ENCODE results near the gene MVB12B. TPM values are rescaled to one million over a fixed set of nuclear protein-coding genes. Genes with fewer than 3 reads are reported as not detected.

The MVB12B gene
- total and polyA plus RNA-seq, 2 of the 13 experiments (the other 11 are each of a cell fraction or from before 2014, with no cell fraction given), result 12.1 to 30.1 TPM

DNA sequence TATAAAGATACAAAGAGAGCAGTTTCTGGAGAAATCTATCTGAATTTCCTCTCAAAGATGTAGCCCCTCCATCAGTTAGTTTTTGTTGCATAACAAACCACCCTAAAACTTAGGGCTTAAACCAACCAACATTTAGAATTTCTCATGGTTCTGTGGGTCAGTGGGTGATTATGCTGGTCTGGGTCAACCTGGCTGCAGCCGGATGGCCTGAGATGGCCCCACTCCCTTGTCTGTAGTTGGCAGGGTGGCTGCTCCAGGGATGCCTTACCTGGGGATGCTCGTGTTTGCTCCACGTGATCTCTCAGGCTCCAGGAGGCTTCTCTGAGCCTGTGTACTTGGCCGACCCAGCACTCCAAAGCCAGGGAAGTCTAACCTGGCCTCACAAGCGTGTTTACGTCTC is 139.3 kb downstream of the MVB12B start:
- ChIA-PET CTCF (ENCODE audit: low intra/inter-chr PET ratio, low total read pairs) (no interaction called here), POLR2A (no interaction called here)
- H3K79me2 ChIP-seq (ENCODE audit: insufficient read depth, low read length), result no peaks in the 10 kb centered on the region
- H2AFZ ChIP-seq (ENCODE audit: low read length), result no peak overlapping the region
- peaks cover 12 to 24% of the 10 kb centered on the region in 2 experiments for H3K36me3 ChIP-seq (replicated peaks in 1 of 2; ENCODE audit: control insufficient read depth in 1 of 2, insufficient read depth in 2 of 2, low read length in 2 of 2)
- DNase-seq (ENCODE audit: low spot score) (no peak), FAIRE-seq (no peak), ATAC-seq (no peak)
- 88% methylated on average over 3 of the region's 6 CpGs for WGBS (ENCODE audit: low lambda C conversion rate)
- H3K4me2 ChIP-seq (ENCODE audit: low read depth, low read length), result no peak overlapping the region
- intact Hi-C loops (cut with micrococcal nuclease; ENCODE audit: unreplicated experiment), result no loop called here
- H3K27me3 ChIP-seq (ENCODE audit: control insufficient read depth in 1 of 2, insufficient read depth in 2 of 2, low read length in 2 of 2), result no peaks in the 10 kb centered on the region
- H3K4me1 ChIP-seq (ENCODE audit: insufficient read depth, low read length), result no peaks in the 10 kb centered on the region
- no peaks in the 10 kb centered on the region for H3K9me3 ChIP-seq (ENCODE audit: low read length)
- H4K20me1 ChIP-seq (ENCODE audit: insufficient read depth, low read length), result no peaks in the 10 kb centered on the region
- in situ Hi-C loops (cut with HindIII; ENCODE audit: extremely low pct_ligation_motif_present, low pct_unique_long_range_greater_than_20kb), result no loop called here
- H3K27ac ChIP-seq (ENCODE audit: extremely low read length, insufficient read depth, low read length), result no peak overlapping the region
- no peak overlapping the region for H3K4me3 ChIP-seq (replicated peaks in 1 of 3; ENCODE audit: insufficient read depth in 1 of 3, low read depth in 2 of 3, low read length in 3 of 3)
- BruUV-seq (replicated peaks), result no TSS peak
- H3K9ac ChIP-seq (ENCODE audit: insufficient read depth, low read depth, low read length), result no peak overlapping the region
- TF ChIP-seq, protein P1, sequence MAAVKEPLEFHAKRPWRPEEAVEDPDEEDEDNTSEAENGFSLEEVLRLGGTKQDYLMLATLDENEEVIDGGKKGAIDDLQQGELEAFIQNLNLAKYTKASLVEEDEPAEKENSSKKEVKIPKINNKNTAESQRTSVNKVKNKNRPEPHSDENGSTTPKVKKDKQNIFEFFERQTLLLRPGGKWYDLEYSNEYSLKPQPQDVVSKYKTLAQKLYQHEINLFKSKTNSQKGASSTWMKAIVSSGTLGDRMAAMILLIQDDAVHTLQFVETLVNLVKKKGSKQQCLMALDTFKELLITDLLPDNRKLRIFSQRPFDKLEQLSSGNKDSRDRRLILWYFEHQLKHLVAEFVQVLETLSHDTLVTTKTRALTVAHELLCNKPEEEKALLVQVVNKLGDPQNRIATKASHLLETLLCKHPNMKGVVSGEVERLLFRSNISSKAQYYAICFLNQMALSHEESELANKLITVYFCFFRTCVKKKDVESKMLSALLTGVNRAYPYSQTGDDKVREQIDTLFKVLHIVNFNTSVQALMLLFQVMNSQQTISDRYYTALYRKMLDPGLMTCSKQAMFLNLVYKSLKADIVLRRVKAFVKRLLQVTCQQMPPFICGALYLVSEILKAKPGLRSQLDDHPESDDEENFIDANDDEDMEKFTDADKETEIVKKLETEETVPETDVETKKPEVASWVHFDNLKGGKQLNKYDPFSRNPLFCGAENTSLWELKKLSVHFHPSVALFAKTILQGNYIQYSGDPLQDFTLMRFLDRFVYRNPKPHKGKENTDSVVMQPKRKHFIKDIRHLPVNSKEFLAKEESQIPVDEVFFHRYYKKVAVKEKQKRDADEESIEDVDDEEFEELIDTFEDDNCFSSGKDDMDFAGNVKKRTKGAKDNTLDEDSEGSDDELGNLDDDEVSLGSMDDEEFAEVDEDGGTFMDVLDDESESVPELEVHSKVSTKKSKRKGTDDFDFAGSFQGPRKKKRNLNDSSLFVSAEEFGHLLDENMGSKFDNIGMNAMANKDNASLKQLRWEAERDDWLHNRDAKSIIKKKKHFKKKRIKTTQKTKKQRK (IDR thresholded peaks at IDR 0.05; ENCODE audit: low read length), result no peak
- TF ChIP-seq, protein P2, sequence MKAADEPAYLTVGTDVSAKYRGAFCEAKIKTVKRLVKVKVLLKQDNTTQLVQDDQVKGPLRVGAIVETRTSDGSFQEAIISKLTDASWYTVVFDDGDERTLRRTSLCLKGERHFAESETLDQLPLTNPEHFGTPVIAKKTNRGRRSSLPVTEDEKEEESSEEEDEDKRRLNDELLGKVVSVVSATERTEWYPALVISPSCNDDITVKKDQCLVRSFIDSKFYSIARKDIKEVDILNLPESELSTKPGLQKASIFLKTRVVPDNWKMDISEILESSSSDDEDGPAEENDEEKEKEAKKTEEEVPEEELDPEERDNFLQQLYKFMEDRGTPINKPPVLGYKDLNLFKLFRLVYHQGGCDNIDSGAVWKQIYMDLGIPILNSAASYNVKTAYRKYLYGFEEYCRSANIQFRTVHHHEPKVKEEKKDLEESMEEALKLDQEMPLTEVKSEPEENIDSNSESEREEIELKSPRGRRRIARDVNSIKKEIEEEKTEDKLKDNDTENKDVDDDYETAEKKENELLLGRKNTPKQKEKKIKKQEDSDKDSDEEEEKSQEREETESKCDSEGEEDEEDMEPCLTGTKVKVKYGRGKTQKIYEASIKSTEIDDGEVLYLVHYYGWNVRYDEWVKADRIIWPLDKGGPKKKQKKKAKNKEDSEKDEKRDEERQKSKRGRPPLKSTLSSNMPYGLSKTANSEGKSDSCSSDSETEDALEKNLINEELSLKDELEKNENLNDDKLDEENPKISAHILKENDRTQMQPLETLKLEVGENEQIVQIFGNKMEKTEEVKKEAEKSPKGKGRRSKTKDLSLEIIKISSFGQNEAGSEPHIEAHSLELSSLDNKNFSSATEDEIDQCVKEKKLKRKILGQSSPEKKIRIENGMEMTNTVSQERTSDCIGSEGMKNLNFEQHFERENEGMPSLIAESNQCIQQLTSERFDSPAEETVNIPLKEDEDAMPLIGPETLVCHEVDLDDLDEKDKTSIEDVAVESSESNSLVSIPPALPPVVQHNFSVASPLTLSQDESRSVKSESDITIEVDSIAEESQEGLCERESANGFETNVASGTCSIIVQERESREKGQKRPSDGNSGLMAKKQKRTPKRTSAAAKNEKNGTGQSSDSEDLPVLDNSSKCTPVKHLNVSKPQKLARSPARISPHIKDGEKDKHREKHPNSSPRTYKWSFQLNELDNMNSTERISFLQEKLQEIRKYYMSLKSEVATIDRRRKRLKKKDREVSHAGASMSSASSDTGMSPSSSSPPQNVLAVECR (CRISPR knock-in tag; IDR thresholded peaks at IDR 0.05; ENCODE audit: borderline replicate concordance), result no peak
- TF ChIP-seq, protein P3, sequence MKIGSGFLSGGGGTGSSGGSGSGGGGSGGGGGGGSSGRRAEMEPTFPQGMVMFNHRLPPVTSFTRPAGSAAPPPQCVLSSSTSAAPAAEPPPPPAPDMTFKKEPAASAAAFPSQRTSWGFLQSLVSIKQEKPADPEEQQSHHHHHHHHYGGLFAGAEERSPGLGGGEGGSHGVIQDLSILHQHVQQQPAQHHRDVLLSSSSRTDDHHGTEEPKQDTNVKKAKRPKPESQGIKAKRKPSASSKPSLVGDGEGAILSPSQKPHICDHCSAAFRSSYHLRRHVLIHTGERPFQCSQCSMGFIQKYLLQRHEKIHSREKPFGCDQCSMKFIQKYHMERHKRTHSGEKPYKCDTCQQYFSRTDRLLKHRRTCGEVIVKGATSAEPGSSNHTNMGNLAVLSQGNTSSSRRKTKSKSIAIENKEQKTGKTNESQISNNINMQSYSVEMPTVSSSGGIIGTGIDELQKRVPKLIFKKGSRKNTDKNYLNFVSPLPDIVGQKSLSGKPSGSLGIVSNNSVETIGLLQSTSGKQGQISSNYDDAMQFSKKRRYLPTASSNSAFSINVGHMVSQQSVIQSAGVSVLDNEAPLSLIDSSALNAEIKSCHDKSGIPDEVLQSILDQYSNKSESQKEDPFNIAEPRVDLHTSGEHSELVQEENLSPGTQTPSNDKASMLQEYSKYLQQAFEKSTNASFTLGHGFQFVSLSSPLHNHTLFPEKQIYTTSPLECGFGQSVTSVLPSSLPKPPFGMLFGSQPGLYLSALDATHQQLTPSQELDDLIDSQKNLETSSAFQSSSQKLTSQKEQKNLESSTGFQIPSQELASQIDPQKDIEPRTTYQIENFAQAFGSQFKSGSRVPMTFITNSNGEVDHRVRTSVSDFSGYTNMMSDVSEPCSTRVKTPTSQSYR (CRISPR knock-in tag; IDR thresholded peaks at IDR 0.05; ENCODE audit: borderline replicate concordance), result no peak
- TF ChIP-seq, protein P4, sequence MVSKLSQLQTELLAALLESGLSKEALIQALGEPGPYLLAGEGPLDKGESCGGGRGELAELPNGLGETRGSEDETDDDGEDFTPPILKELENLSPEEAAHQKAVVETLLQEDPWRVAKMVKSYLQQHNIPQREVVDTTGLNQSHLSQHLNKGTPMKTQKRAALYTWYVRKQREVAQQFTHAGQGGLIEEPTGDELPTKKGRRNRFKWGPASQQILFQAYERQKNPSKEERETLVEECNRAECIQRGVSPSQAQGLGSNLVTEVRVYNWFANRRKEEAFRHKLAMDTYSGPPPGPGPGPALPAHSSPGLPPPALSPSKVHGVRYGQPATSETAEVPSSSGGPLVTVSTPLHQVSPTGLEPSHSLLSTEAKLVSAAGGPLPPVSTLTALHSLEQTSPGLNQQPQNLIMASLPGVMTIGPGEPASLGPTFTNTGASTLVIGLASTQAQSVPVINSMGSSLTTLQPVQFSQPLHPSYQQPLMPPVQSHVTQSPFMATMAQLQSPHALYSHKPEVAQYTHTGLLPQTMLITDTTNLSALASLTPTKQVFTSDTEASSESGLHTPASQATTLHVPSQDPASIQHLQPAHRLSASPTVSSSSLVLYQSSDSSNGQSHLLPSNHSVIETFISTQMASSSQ (IDR thresholded peaks at IDR 0.05; ENCODE audit: low read depth), result no peak
- TF ChIP-seq, protein P4 (CRISPR knock-in tag; IDR thresholded peaks at IDR 0.05; ENCODE audit: borderline replicate concordance), result no peak
- TF ChIP-seq ZBTB7A (CRISPR knock-in tag; IDR thresholded peaks at IDR 0.05) (no peak), SMARCC2 (IDR thresholded peaks at IDR 0.05) (no peak)
- TF ChIP-seq, protein P5, sequence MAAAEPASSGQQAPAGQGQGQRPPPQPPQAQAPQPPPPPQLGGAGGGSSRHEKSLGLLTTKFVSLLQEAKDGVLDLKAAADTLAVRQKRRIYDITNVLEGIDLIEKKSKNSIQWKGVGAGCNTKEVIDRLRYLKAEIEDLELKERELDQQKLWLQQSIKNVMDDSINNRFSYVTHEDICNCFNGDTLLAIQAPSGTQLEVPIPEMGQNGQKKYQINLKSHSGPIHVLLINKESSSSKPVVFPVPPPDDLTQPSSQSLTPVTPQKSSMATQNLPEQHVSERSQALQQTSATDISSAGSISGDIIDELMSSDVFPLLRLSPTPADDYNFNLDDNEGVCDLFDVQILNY (CRISPR knock-in tag; conservative IDR thresholded peaks at IDR 0.05), result no peak
